Measurements from ENCODE around the gene ATG4C.

The ATG4C gene

GRCh38 chr1:62906428-62906886 is 122.5 kb downstream of the ATG4C start:
- Histone ChIP-seq H3K27me3 (ENCODE audit: insufficient read depth, low read length) (peaks cover 2% of the 10 kb centered on the region), H3K4me3 (ENCODE audit: low read length) (no peak overlapping the region), H3K9me3 (ENCODE audit: low read length) (no peaks in the 10 kb centered on the region), H3K4me1 (ENCODE audit: insufficient read depth, low read length) (peaks cover 2% of the 10 kb centered on the region), H3K36me3 (ENCODE audit: insufficient read depth, low read length) (no peaks in the 10 kb centered on the region), H2AFZ (ENCODE audit: low read depth, low read length) (no peak overlapping the region)

- Histone ChIP-seq H3K9me3 (ENCODE audit: low read length) (no peaks in the 10 kb centered on the region), H3K4me1 (ENCODE audit: insufficient read depth, low read length) (peaks cover 2% of the 10 kb centered on the region), H2AFZ (ENCODE audit: low read depth, low read length) (no peak overlapping the region), H3K27me3 (ENCODE audit: insufficient read depth, low read length) (peaks cover 2% of the 10 kb centered on the region), H3K4me3 (ENCODE audit: low read length) (no peak overlapping the region), H3K36me3 (ENCODE audit: insufficient read depth, low read length) (no peaks in the 10 kb centered on the region)
Measured at GRCh38 chr1:62908168-62908695, 124.3 kb downstream of the ATG4C start.

- Histone ChIP-seq H3K36me3 (ENCODE audit: insufficient read depth, low read length) (no peaks in the 10 kb centered on the region), H3K9me3 (ENCODE audit: low read length) (no peaks in the 10 kb centered on the region), H3K27me3 (ENCODE audit: insufficient read depth, low read length) (peaks cover 10% of the 10 kb centered on the region), H3K4me1 (ENCODE audit: insufficient read depth, low read length) (no peaks in the 10 kb centered on the region), H2AFZ (ENCODE audit: low read depth, low read length) (no peak overlapping the region), H3K4me3 (ENCODE audit: low read length) (no peak overlapping the region)
Measured at GRCh38 chr1:62912028-62912638, 128.2 kb downstream of the ATG4C start.
